HG03442 (cell line): Measurements from ENCODE around the gene MT1HL1.

Experiments used
- ATAC-seq: cut with Tn5 transposase; IDR thresholded peaks from one replicate; pipeline ENCODE4 v1.9.1; 2021; ENCODE audit warnings: mild to moderate bottlenecking, moderate library complexity; ENCODE audit not compliant: unreplicated experiment

Gene MT1HL1

DNA sequence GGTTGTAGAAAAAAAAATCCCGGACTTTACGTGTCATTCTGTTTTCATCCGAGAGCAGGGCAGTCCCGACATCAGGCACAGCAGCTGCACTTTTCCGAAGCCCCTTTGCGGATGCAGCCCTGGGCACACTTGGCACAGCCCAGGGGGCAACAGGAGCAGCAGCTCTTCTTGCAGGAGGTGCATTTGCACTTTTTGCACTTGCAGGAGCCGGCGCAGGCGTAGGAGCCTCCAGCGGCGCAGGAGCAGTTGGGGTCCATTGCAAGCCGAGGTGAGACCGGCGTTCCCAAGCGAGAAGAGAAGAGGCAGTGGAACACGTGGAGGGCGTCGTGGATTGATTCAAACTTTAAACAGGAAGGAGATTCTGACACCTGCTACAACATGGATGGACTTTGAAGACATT, at the start of gene MT1HL1:
MT1HL1 (minus strand) TSS at position 326 of the 400 bp plus-strand sequence; CDS start at position 257, 69 bp downstream.
- no peak for ATAC-seq

DNA sequence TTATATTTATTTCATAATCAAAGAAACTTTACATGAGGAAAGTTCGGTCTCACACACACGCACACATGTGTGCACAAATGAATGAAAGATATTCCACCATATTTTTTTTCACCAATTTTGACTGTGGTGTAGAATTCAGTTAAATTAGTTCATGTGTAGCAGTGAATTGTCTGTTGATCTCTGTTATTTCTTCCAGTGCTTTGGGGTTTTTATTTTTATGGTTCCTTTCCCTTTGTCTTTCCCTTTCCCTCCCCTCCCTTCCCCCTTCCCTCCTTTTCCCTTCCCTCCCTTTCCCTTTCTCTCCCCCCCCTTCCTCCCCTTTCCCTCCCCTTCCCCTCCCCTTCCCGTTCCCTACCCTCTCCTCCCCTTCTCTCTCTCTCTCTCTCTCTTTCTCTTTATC, 46.7 kb upstream of the MT1HL1 start:
- ATAC-seq = no peak

- no peak for ATAC-seq
These were observed 45.9 kb upstream of the MT1HL1 start for GRCh38 chr1:237050185-237050584.

GRCh38 chr1:237048803-237049202, 44.6 kb upstream of the MT1HL1 start:
- ATAC-seq = no peak

DNA sequence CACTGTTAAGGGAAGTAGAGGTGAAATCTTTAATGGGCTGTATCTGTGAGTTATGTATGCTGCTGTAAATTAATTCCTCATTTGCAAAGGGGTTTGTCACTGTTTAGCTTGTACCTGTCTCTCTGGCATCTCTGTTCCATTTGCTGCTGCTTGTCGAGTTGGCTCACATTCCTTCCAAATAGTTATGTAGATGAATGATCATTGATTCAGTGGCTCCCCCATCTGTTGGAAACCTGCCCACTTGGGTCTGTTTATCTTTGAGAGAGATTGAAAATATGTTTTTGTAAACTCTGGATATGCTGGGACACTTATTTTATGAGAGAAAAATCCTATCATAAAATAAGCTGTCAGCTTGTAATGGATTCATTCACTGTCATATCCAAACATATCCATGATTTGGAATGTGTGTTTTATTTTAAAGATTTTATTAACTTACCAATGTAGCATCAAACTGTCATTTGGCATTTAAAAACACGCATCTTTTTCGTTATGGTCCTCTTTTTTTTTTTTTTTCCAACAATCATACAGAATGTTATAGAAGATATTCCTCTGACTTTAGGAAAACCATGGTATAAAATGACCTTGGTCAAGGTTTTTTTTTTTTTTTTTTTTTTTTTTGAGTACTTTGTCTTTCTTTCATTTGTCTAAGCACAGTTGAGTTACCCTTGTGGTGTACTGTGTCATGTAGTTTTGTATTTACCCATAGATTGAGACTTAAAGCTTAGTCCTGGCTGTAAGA, 41.2 kb upstream of the MT1HL1 start:
- no peak for ATAC-seq

DNA sequence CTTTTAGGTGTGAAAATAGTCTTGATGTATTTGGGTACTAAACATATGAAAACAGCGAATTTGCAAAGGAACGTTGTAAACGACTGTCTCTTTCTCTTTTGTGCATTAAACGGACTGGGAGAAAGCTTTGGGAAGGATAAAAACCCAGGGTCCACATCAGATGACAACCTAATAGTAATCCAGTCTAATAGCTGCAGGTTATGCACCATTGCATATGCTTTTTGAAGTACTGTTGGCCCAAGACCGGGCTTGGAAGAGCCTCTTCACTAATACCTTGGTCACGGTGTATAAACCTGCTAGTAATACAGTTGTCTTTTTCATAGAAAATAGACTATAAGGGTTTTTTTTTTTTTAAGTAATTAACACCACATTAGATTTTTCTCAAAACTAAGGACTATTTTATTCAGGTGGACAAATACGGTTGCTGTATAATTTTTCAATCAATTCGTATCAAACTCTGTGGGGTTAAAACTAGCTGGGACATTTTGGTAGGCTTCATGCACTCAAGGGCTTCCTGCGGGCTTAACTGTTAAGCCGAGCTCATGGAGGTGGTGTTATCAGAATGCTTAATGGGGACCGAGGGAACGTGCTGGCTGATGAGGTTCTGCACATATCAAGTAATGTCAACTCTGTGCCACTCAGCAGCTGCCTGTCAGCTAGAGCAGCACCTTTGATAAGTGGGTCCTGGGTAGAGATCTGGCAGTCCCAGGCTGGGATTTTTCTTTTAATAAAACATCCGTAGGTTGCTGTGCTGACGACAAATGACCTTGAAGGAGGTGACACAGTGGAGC, 39.8 kb upstream of the MT1HL1 start:
- no peak for ATAC-seq

- no peak for ATAC-seq
These were observed 38.8 kb upstream of the MT1HL1 start for GRCh38 chr1:237042892-237043576.

- ATAC-seq = no peak
These were observed 38.3 kb upstream of the MT1HL1 start for GRCh38 chr1:237042526-237042891.

DNA sequence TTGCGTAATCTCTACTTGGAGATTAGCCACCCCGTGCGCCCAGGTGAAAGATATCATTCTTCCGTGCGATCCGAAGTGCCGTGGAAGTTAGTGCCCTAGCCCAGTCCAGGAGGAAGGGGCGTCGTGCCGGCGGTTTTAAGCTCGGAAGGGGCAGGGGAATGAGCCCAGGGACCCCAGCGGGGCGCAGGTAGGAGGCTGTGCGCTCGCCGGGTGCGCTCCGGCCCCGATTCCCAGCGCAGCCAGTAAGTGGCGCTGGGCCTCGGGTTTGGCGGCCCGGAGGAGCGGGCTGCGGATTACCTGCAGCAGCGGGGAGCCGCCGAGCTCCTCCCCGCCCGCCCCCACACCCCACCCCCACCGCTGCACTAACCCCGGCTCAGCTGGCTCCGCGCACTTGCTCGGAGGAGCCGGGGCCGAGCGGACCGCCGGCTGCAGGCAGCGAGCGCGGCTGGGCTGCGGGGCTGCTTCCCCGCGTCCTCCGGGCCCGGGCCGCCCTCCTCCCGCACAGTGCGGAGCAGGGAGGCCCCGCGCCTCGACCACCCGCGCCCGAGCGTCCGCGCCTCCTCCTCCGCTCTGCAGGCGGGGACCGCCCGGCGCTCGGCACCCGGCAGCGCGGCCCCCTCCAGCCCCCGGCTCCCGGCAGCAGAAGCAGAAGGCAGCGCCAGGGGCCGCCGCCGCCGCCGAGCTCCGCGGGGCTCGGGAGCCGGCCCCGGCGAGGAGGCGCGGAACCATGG, 37.7 kb upstream of the MT1HL1 start, which contains the start of gene RYR2:
RYR2 (plus strand) TSS at position 390 of the 731 bp plus-strand sequence; CDS start at position 728, 338 bp downstream.
- ATAC-seq = no peak

- no peak for ATAC-seq
These were observed 37.2 kb upstream of the MT1HL1 start for GRCh38 chr1:237041461-237041794.

- ATAC-seq = no peak
These were observed 36.6 kb upstream of the MT1HL1 start for GRCh38 chr1:237040823-237041222.

- ATAC-seq = no peak
These were observed 34.0 kb upstream of the MT1HL1 start for GRCh38 chr1:237038211-237038610.

DNA sequence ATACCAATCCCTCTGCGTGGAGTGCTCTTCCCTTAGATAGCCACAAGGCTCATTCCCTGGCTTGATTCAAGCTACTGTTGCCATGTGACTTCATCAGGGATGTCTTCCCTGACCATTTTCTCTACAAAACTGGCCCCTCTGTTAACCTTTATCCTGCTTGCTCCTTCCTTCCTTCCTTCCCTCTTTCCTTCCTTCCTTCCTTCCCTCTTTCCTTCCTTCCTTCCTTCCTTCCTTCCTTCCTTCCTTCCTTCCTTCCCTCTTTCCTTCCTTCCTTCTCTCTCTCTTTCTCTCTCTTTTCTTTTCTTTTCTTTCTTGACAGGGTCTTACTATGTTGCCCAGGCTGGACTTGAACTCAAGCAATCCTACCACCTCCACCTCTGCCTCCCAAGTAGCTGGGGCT, 31.5 kb upstream of the MT1HL1 start:
- ATAC-seq = no peak

GRCh38 chr1:237033804-237034203, 29.6 kb upstream of the MT1HL1 start:
- no peak for ATAC-seq

GRCh38 chr1:237033061-237033460, 28.8 kb upstream of the MT1HL1 start:
- no peak for ATAC-seq

- peak; percentile 96 for ATAC-seq
These were observed 27.8 kb upstream of the MT1HL1 start for GRCh38 chr1:237032029-237032428.

GRCh38 chr1:237031480-237031879, 27.2 kb upstream of the MT1HL1 start:
- no peak for ATAC-seq

- no peak for ATAC-seq
These were observed 25.8 kb upstream of the MT1HL1 start for GRCh38 chr1:237029850-237030535.

- no peak for ATAC-seq
These were observed 25.0 kb upstream of the MT1HL1 start for GRCh38 chr1:237029240-237029639.

DNA sequence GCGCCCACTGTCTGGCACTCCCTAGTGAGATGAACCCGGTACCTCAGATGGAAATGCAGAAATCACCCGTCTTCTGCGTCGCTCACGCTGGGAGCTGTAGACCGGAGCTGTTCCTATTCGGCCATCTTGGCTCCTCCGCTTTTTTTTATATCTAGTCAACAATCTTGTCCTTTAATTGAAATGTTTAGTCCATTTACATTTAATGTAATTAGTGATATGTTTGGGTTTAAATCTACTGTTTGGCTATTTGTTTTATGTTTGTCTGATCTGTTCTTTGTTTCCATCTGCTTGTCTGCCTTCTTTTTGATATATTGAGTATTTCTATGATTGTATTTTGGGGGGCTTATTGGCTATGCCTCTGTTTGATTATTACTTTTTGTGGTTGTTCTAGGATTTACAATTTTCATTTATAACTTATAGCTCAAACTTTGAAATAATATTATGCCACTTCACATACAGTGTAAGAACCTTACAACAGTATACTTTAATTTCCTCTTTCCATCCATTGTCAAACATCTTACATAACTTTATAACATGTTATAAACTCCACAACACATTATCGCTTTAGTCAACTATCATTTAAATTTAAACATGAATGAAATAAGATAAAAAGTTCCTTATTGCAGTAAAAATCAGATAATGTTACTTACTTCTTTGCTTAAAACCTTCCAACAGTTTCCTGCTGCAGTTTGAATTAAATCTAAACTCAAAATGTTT, 21.3 kb upstream of the MT1HL1 start:
- ATAC-seq = no peak
